HL-60 (cell line): ENCODE measurements around the gene PRDX6.
A peak's percentile ranks its signal among the peaks of the same experiment; 100 is the strongest.
"Not testable (repeated sequence)": the region's sequence is repeated elsewhere in the genome, so short reads cannot be mapped to it uniquely, and the experiment has no call there.

Experiments
- DNase-seq, 2 experiments: peaks; one replicate each; pipeline ENCODE4 v3.0.0-alpha.2; 2010 to 2020; ENCODE audit warnings: low read depth in 1 of 2, low spot score in 1 of 2
- H3K27ac ChIP-seq: fragments of 250-450 bp; sonication (Bioruptor Pico); replicated peaks from 2 replicates; pipeline ENCODE4 v1.5.1; 2020; ENCODE audit warnings: mild to moderate bottlenecking, moderate library complexity
- H3K27me3 ChIP-seq: fragments of 250-450 bp; sonication (Bioruptor Pico); 2 replicates; pipeline ENCODE4 v1.5.1; 2021; ENCODE audit warnings: mild to moderate bottlenecking, moderate library complexity; ENCODE audit not compliant: insufficient read depth, poor library complexity, severe bottlenecking
- H3K4me3 ChIP-seq: replicated peaks from 2 replicates; pipeline ENCODE4 v1.5.1; 2011; ENCODE audit warnings: mild to moderate bottlenecking, control low read depth, low read length; ENCODE audit not compliant: insufficient read depth
- GABPA ChIP-seq: IDR thresholded peaks from 2 replicates; pipeline ENCODE4 v1.6.1; 2012; ENCODE audit warnings: low read depth
- POLR2AphosphoS5 ChIP-seq: IDR thresholded peaks from 2 replicates; pipeline ENCODE4 v1.6.1; 2012; ENCODE audit warnings: low read depth
- REST ChIP-seq: IDR thresholded peaks from 2 replicates; pipeline ENCODE4 v1.6.1; 2012; ENCODE audit warnings: low read depth; ENCODE audit not compliant: insufficient replicate concordance
- SPI1 ChIP-seq: IDR thresholded peaks from 2 replicates; pipeline ENCODE4 v1.6.1; 2012; ENCODE audit warnings: low read depth, mild to moderate bottlenecking, borderline replicate concordance
- TF ChIP-seq, protein P1 (sequence below): IDR thresholded peaks from one replicate; pipeline ENCODE4 v1.5.1; 2011; ENCODE audit warnings: low read length, control low read depth, inconsistent platforms; ENCODE audit not compliant: insufficient read depth

The PRDX6 gene

DNA sequence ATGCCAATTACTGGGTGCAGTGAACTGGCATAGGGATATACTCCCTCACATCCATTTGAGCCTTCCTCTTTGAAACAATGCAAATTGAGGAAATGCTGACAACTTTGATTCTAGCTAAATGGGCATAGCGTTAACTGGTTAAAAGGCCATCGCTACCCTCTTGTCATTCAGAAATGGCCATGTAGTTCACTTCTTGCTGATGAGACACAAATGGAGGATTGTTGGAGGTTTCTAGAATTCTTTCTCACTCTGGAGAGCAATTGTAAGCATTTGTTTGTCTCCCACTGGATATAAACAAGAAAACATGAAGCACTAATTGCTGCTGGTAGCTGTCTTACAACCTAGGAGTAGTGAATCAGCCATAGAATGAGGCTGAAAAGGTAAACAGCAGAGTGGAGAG lies 14.4 kb downstream of the PRDX6 start:
- no peak for DNase-seq
- TF ChIP-seq, protein P1, sequence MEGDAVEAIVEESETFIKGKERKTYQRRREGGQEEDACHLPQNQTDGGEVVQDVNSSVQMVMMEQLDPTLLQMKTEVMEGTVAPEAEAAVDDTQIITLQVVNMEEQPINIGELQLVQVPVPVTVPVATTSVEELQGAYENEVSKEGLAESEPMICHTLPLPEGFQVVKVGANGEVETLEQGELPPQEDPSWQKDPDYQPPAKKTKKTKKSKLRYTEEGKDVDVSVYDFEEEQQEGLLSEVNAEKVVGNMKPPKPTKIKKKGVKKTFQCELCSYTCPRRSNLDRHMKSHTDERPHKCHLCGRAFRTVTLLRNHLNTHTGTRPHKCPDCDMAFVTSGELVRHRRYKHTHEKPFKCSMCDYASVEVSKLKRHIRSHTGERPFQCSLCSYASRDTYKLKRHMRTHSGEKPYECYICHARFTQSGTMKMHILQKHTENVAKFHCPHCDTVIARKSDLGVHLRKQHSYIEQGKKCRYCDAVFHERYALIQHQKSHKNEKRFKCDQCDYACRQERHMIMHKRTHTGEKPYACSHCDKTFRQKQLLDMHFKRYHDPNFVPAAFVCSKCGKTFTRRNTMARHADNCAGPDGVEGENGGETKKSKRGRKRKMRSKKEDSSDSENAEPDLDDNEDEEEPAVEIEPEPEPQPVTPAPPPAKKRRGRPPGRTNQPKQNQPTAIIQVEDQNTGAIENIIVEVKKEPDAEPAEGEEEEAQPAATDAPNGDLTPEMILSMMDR: no peak
- no peak for TF ChIP-seq REST
- no peak for TF ChIP-seq POLR2AphosphoS5
- TF ChIP-seq SPI1: 0 out of 2 replicates have a peak, but pooled peaks have one; percentile 2

GRCh38 chr1:173493125-173493524 lies 16.0 kb downstream of the PRDX6 start:
- not testable (repeated sequence) for H3K4me3 ChIP-seq, DNase-seq, H3K27ac ChIP-seq, H3K27me3 ChIP-seq

More for the DNA sequence above, 14.4 kb downstream of the PRDX6 start:
- Histone ChIP-seq H3K4me3 (no peak overlapping the region), H3K27me3 (no peaks in the 10 kb centered on the region), H3K27ac (no peak overlapping the region)

- Histone ChIP-seq H3K27ac (no peak overlapping the region), H3K27me3 (no peaks in the 10 kb centered on the region), H3K4me3 (no peak overlapping the region)
- TF ChIP-seq GABPA (no peak), REST (no peak), SPI1 (no peak), POLR2AphosphoS5 (no peak)
- TF ChIP-seq, protein P1: no peak
- DNase-seq: no peak
These were observed 18.6 kb downstream of the PRDX6 start for GRCh38 chr1:173495609-173496267.

- TF ChIP-seq GABPA (no peak), POLR2AphosphoS5 (no peak), SPI1 (no peak), REST (no peak)
- TF ChIP-seq, protein P1: no peak
- Histone ChIP-seq H3K27me3 (no peaks in the 10 kb centered on the region), H3K4me3 (no peak overlapping the region), H3K27ac (no peak overlapping the region)
- DNase-seq: no peak
These were observed 19.7 kb downstream of the PRDX6 start for GRCh38 chr1:173496757-173497320.
